Endothelial cell of umbilical vein (primary cell): ENCODE measurements around the gene PTPRD.

ENCODE experiments used
- EZH2 ChIP-seq: IDR thresholded peaks from 2 replicates; pipeline ENCODE4 v1.6.1; 2012; ENCODE audit warnings: borderline replicate concordance, low read depth, mild to moderate bottlenecking, moderate library complexity, low read length, inconsistent platforms; ENCODE audit not compliant: severe bottlenecking
- MYC ChIP-seq: IDR thresholded peaks from one replicate; pipeline ENCODE4 v1.6.1; 2011; ENCODE audit warnings: mild to moderate bottlenecking, low read depth, low read length
- POLR2A ChIP-seq: IDR thresholded peaks from 2 replicates; pipeline ENCODE4 v1.6.1; 2012; ENCODE audit warnings: low read depth, mild to moderate bottlenecking, control low read depth, low read length
- POLR2AphosphoS5 ChIP-seq: IDR thresholded peaks from 2 replicates; pipeline ENCODE4 v1.6.1; 2012; ENCODE audit warnings: low read depth, mild to moderate bottlenecking, control low read depth, low read length, moderate library complexity; ENCODE audit not compliant: insufficient read depth
- TF ChIP-seq, protein P1 (sequence below), 2 donors: IDR thresholded peaks; 1 replicate in 1 of 2; 2 replicates in 1 of 2; pipeline ENCODE4 v1.5.1; 2011; ENCODE audit warnings: low read length in 2 of 2, mild to moderate bottlenecking in 2 of 2, moderate library complexity in 2 of 2, control low read depth in 1 of 2, inconsistent platforms in 1 of 2, low read depth in 1 of 2; ENCODE audit not compliant: insufficient read depth in 1 of 2; ENCODE audit errors: extremely low read depth in 1 of 2
- TF ChIP-seq, protein P2 (sequence below): IDR thresholded peaks from 2 replicates; pipeline ENCODE4 v1.6.1; 2011; ENCODE audit not compliant: insufficient read depth, insufficient read length

DNA sequence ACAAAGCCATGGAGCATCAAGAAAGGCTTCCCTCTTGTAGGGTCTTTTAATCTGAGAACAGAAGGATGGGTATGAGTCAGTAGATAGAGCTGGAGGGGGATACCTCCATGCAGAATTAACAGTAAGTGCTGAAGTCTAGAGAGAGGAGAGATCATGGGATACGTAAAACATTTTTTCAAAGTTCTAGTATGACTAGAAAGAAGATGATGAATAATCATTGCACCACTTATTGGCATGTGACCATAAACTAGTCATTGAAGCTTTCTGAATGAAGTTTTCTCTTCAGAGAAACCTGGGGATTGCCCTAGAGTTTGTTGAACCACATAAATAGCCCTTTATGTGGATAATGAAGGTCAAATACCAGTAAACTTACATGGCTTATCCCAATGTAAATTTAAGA is 48.6 kb upstream of the PTPRD start:
- TF ChIP-seq, protein P1, sequence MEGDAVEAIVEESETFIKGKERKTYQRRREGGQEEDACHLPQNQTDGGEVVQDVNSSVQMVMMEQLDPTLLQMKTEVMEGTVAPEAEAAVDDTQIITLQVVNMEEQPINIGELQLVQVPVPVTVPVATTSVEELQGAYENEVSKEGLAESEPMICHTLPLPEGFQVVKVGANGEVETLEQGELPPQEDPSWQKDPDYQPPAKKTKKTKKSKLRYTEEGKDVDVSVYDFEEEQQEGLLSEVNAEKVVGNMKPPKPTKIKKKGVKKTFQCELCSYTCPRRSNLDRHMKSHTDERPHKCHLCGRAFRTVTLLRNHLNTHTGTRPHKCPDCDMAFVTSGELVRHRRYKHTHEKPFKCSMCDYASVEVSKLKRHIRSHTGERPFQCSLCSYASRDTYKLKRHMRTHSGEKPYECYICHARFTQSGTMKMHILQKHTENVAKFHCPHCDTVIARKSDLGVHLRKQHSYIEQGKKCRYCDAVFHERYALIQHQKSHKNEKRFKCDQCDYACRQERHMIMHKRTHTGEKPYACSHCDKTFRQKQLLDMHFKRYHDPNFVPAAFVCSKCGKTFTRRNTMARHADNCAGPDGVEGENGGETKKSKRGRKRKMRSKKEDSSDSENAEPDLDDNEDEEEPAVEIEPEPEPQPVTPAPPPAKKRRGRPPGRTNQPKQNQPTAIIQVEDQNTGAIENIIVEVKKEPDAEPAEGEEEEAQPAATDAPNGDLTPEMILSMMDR (IDR thresholded peaks at IDR 0.05; ENCODE audit: extremely low read depth in 1 of 2, insufficient read depth in 1 of 2, low read depth in 1 of 2, low read length in 2 of 2): no peak
- TF ChIP-seq POLR2AphosphoS5 (no peak), POLR2A (no peak), EZH2 (no peak), MYC (no peak)
- TF ChIP-seq, protein P2, sequence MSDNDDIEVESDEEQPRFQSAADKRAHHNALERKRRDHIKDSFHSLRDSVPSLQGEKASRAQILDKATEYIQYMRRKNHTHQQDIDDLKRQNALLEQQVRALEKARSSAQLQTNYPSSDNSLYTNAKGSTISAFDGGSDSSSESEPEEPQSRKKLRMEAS: no peak
